Ectodermal cell (in vitro differentiated cells): ENCODE data around the gene PPM1F.

Experiments used
- H3K27ac ChIP-seq: 2 replicates; pipeline ENCODE4 v1.7.0; 2013; ENCODE audit warnings: mild to moderate bottlenecking, low read depth, low read length; ENCODE audit not compliant: insufficient read depth, poor library complexity, severe bottlenecking
- H3K27me3 ChIP-seq: 2 replicates; pipeline ENCODE4 v1.7.0; 2013; ENCODE audit warnings: mild to moderate bottlenecking, low read length; ENCODE audit not compliant: insufficient read depth, control insufficient read depth, poor library complexity, severe bottlenecking
- H3K36me3 ChIP-seq: one replicate; pipeline ENCODE4 v1.7.0; 2013; ENCODE audit warnings: low read length; ENCODE audit not compliant: control insufficient read depth, insufficient read depth
- H3K4me1 ChIP-seq: one replicate; pipeline ENCODE4 v1.7.0; 2013; ENCODE audit warnings: low read length; ENCODE audit not compliant: control insufficient read depth, insufficient read depth
- H3K4me3 ChIP-seq: 2 replicates; pipeline ENCODE4 v1.7.0; 2013; ENCODE audit warnings: low read depth, low read length, control low read depth; ENCODE audit not compliant: insufficient read depth
- H3K9me3 ChIP-seq: 2 replicates; pipeline ENCODE4 v1.7.0; 2013; ENCODE audit warnings: mild to moderate bottlenecking, low read length, moderate library complexity; ENCODE audit not compliant: control insufficient read depth
- WGBS, 2 experiments: methylation state at CpG; one replicate each; pipeline ENCODE4 v1.1.7; 2013; ENCODE audit warnings: missing lambda C conversion rate in 2 of 2; 5-methylcytosine and 5-hydroxymethylcytosine counted together

The PPM1F gene

GRCh38 chr22:21921184-21921721, 31.4 kb downstream of the PPM1F start:
- no peaks in the 10 kb centered on the region for H3K9me3 ChIP-seq
- no peaks in the 10 kb centered on the region for H3K27me3 ChIP-seq
- no peak overlapping the region for H3K4me3 ChIP-seq
- H3K36me3 ChIP-seq = no peaks in the 10 kb centered on the region
- H3K27ac ChIP-seq = no peak overlapping the region
- WGBS, 2 experiments = 59 to 60% methylated on average over 13 of the region's 13 CpGs
- peaks cover 40% of the 10 kb centered on the region for H3K4me1 ChIP-seq

DNA sequence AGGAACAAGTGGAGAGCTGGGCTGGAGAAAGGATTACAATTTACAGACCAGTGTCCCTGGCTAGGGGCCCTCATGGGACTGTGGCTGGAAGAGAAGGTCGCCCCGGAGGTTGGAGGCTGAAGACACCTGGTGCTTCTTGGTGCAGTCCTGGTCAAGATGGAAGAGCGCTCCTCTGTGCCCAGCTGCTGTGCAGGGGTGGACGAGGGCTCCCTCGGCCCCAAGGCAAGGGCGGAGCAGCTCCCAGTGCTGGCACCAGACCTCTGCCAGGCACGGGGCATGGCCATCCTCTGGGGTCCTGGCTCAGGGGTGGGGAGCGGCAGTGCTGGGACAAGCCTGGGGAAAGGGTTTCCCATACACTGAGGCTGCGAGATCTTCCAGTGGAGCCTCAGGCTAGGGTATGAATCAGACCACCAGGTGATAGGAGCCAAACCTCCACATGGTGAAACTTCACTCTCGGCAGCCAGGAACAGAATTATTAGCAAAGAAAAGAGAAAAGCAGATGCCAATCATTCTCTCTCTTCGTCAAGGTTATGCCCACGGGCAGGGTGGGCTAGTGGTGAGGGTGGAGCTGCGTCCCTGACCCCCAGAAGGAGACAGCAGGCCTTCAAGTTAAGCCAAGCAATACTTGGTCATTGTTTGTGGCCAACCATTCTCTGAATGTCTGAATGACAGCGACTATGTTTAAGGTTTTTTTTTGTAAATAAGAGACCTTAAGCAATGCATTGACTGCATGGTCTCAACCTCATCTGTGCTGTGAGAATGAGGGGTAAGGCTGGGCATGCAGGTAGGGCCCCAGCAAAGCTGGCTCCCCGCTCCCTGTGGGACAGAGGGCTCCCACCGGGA, 32.1 kb downstream of the PPM1F start:
- no peaks in the 10 kb centered on the region for H3K36me3 ChIP-seq
- 87% methylated on average over 16 of the region's 16 CpGs for WGBS, 2 experiments
- H3K27me3 ChIP-seq = no peaks in the 10 kb centered on the region
- H3K4me3 ChIP-seq = no peak overlapping the region
- no peaks in the 10 kb centered on the region for H3K9me3 ChIP-seq
- peaks cover 38% of the 10 kb centered on the region for H3K4me1 ChIP-seq
- H3K27ac ChIP-seq = no peak overlapping the region

- H3K36me3 ChIP-seq = no peaks in the 10 kb centered on the region
- no peaks in the 10 kb centered on the region for H3K9me3 ChIP-seq
- H3K4me3 ChIP-seq = no peak overlapping the region
- peaks cover 35% of the 10 kb centered on the region for H3K4me1 ChIP-seq
- 75 to 79% methylated on average over 20 of the region's 20 CpGs for WGBS, 2 experiments
- no peaks in the 10 kb centered on the region for H3K27me3 ChIP-seq
- no peak overlapping the region for H3K27ac ChIP-seq
Measured at GRCh38 chr22:21919526-21920307, 32.9 kb downstream of the PPM1F start.

GRCh38 chr22:21918466-21919185, 34.0 kb downstream of the PPM1F start:
- Histone ChIP-seq H3K27ac (no peak overlapping the region), H3K27me3 (no peaks in the 10 kb centered on the region), H3K36me3 (no peaks in the 10 kb centered on the region), H3K4me1 (peaks cover 35% of the 10 kb centered on the region), H3K9me3 (no peaks in the 10 kb centered on the region), H3K4me3 (no peak overlapping the region)
- 93 to 97% methylated on average over 12 of the region's 12 CpGs for WGBS, 2 experiments

- H3K9me3 ChIP-seq = no peaks in the 10 kb centered on the region
- no peaks in the 10 kb centered on the region for H3K27me3 ChIP-seq
- WGBS, 2 experiments = 80 to 85% methylated on average over 6 of the region's 6 CpGs
- peaks cover 35% of the 10 kb centered on the region for H3K4me1 ChIP-seq
- H3K36me3 ChIP-seq = no peaks in the 10 kb centered on the region
- H3K27ac ChIP-seq = no peak overlapping the region
- H3K4me3 ChIP-seq = no peak overlapping the region
Measured at GRCh38 chr22:21917959-21918261, 34.7 kb downstream of the PPM1F start.

GRCh38 chr22:21917181-21917958, 35.3 kb downstream of the PPM1F start:
- WGBS, 2 experiments = 60 to 62% methylated on average over 17 of the region's 17 CpGs
- Histone ChIP-seq H3K27me3 (no peaks in the 10 kb centered on the region), H3K4me3 (no peak overlapping the region), H3K9me3 (no peaks in the 10 kb centered on the region), H3K4me1 (peaks cover 35% of the 10 kb centered on the region), H3K36me3 (no peaks in the 10 kb centered on the region), H3K27ac (no peak overlapping the region)

GRCh38 chr22:21916309-21916918, 36.2 kb downstream of the PPM1F start:
- H3K9me3 ChIP-seq = no peaks in the 10 kb centered on the region
- H3K27ac ChIP-seq = no peak overlapping the region
- 89 to 90% methylated on average over 3 to 4 of the region's 4 CpGs for whole genome bisulfite sequencing, 2 experiments

GRCh38 chr22:21915624-21916308, 36.9 kb downstream of the PPM1F start:
- no peaks in the 10 kb centered on the region for H3K27me3 ChIP-seq
- H3K36me3 ChIP-seq = no peaks in the 10 kb centered on the region
- H3K4me3 ChIP-seq = no peak overlapping the region
- WGBS, 2 experiments = 96% methylated on average over 4 of the region's 4 CpGs
- H3K9me3 ChIP-seq = no peaks in the 10 kb centered on the region
- no peak overlapping the region for H3K27ac ChIP-seq
- H3K4me1 ChIP-seq = peaks cover 22% of the 10 kb centered on the region

More at GRCh38 chr22:21916309-21916918, 36.2 kb downstream of the PPM1F start:
- no peak overlapping the region for H3K4me3 ChIP-seq
- no peaks in the 10 kb centered on the region for H3K27me3 ChIP-seq
- peaks cover 28% of the 10 kb centered on the region for H3K4me1 ChIP-seq
- H3K36me3 ChIP-seq = no peaks in the 10 kb centered on the region
